ENCODE results near the gene TLE3. TPM values are rescaled to one million over a fixed set of nuclear protein-coding genes. Genes with fewer than 3 reads are reported as not detected.

TLE3 gene
- total and polyA plus RNA-seq, 8 donors: 12.5 to 37.2 (median 18.9) TPM

- no peak overlapping the region for H3K27ac ChIP-seq
- DNase-seq (no peak), FAIRE-seq (no peak), ATAC-seq (no peak)
- 90 to 94% methylated on average over 5 of the region's 5 CpGs for WGBS, 2 donors
- peaks cover 0 to 6% (median 0%) of the 10 kb centered on the region in 3 donors for H3K36me3 ChIP-seq
- H3K4me1 ChIP-seq: peaks cover 16 to 33% (median 30%) of the 10 kb centered on the region in 3 donors
- no peak overlapping the region for H3K4me3 ChIP-seq
- H3K9me3 ChIP-seq: no peaks in the 10 kb centered on the region
- no peak for TF ChIP-seq CTCF (IDR thresholded peaks at IDR 0.05)
- intact Hi-C loops (cut with DNase I): no loop called here
- H3K27me3 ChIP-seq: no peaks in the 10 kb centered on the region
Observed at GRCh38 chr15:70066447-70066846, 31.3 kb downstream of the TLE3 start.

- no peak for TF ChIP-seq CTCF (IDR thresholded peaks at IDR 0.05)
- Histone ChIP-seq H3K27ac (peak overlapping the region in 1 of 4 donors; percentile 56), H3K9me3 (no peaks in the 10 kb centered on the region), H3K27me3 (no peaks in the 10 kb centered on the region), H3K36me3 (peaks cover 0 to 6% (median 0%) of the 10 kb centered on the region in 3 donors), H3K4me1 (peaks cover 16 to 33% (median 30%) of the 10 kb centered on the region in 3 donors), H3K4me3 (no peak overlapping the region)
- 96 to 98% methylated on average over 12 of the region's 12 CpGs for WGBS, 2 donors
- FAIRE-seq: no peak
- ATAC-seq: no peak
- no peak for DNase-seq
- intact Hi-C loops (cut with DNase I): no loop called here
Observed at GRCh38 chr15:70066004-70066403, 31.7 kb downstream of the TLE3 start.

GRCh38 chr15:70065006-70065722 is 32.6 kb downstream of the TLE3 start:
- FAIRE-seq (no peak), DNase-seq (peak in 5 of 6 donors; percentile 77 to 85 (median 83)), ATAC-seq (peak; percentile 82 to 87 (median 85))
- Histone ChIP-seq H3K27ac (peak overlapping the region in 3 of 4 donors; percentile 37 to 56 (median 56)), H3K9me3 (no peaks in the 10 kb centered on the region), H3K4me1 (peaks cover 16 to 33% (median 30%) of the 10 kb centered on the region in 3 donors), H3K36me3 (peaks cover 0 to 12% (median 5%) of the 10 kb centered on the region in 3 donors), H3K27me3 (no peaks in the 10 kb centered on the region), H3K4me3 (no peak overlapping the region)
- intact Hi-C loops (cut with DNase I): no loop called here
- 21 to 23% methylated on average over 6 of the region's 6 CpGs for WGBS, 2 donors
- TF ChIP-seq CTCF (IDR thresholded peaks at IDR 0.05): no peak

GRCh38 chr15:70064441-70064840 is 33.3 kb downstream of the TLE3 start:
- 65 to 76% methylated on average over 4 of the region's 4 CpGs for WGBS, 2 donors
- TF ChIP-seq CTCF (IDR thresholded peaks at IDR 0.05): no peak
- Histone ChIP-seq H3K4me1 (peaks cover 9 to 26% (median 25%) of the 10 kb centered on the region in 3 donors), H3K9me3 (no peaks in the 10 kb centered on the region), H3K4me3 (no peak overlapping the region), H3K36me3 (peaks cover 0 to 19% (median 12%) of the 10 kb centered on the region in 3 donors), H3K27me3 (no peaks in the 10 kb centered on the region), H3K27ac (no peak overlapping the region)
- FAIRE-seq (no peak), ATAC-seq (no peak), DNase-seq (peak in 1 of 6 donors; percentile 19)
- intact Hi-C loops (cut with DNase I): no loop called here

GRCh38 chr15:70063980-70064379 is 33.7 kb downstream of the TLE3 start:
- H3K9me3 ChIP-seq: no peaks in the 10 kb centered on the region
- peaks cover 5 to 21% (median 21%) of the 10 kb centered on the region in 3 donors for H3K4me1 ChIP-seq
- H3K27me3 ChIP-seq: no peaks in the 10 kb centered on the region
- TF ChIP-seq CTCF (IDR thresholded peaks at IDR 0.05): no peak
- H3K4me3 ChIP-seq: no peak overlapping the region
- H3K27ac ChIP-seq: no peak overlapping the region
- peaks cover 0 to 24% (median 14%) of the 10 kb centered on the region in 3 donors for H3K36me3 ChIP-seq
- 94 to 96% methylated on average over 7 of the region's 7 CpGs for WGBS, 2 donors
- ATAC-seq (no peak), DNase-seq (no peak), FAIRE-seq (no peak)
- intact Hi-C loops (cut with DNase I): no loop called here
